Measurements from ENCODE around the gene PKMYT1.

- TF ChIP-seq CTCF (IDR thresholded peaks at IDR 0.05) (no peak), EZH2 (IDR thresholded peaks at IDR 0.05) (no peak), EZH2phosphoT487 (IDR thresholded peaks at IDR 0.05) (no peak)
Measured at GRCh38 chr16:2971985-2972784, 8.1 kb downstream of the PKMYT1 start.

All from neural progenitor cell (in vitro differentiated cells).